GM19193 (cell line): Measurements from ENCODE around the gene TFG.

ENCODE experiments used
- POLR2A ChIP-seq: IDR thresholded peaks from 4 replicates; pipeline ENCODE4 v1.6.1; 2011; ENCODE audit not compliant: insufficient read depth, insufficient read length; ENCODE audit errors: extremely low read depth

The TFG gene

DNA sequence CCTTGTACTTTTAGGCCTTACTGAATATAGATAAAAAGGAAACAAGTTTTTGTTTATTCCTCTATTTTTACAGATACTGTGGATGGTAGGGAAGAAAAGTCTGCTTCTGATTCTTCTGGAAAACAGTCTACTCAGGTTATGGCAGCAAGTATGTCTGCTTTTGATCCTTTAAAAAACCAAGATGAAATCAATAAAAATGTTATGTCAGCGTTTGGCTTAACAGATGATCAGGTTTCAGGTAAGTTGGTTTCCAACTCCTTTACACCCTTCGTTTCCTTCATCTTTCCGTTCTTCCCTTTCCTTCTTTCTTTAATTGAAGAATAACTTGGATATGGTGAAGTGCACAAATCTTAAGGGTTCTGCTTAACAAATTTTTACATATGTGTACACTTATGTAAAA is 23.1 kb downstream of the TFG start:
- TF ChIP-seq POLR2A, result no peak

DNA sequence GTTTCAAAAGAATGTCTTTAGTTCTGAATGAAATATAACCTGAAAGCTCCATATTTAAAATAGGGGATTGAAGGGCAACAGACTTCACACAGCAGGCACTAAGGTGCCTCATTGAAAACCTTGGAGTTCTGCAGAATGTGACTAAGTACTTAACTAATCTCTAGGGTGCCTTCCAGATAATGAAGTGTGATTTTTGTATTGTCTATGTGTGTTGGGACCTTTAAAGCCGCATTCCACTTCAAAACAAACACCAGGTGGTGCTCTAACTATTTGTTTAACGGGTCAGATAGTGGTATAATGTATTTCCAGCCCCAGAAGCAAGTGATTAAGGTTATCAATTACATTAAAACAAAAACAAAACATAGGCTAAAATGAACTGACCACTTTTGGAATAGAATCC is 28.0 kb downstream of the TFG start:
- no peak for TF ChIP-seq POLR2A

- no peak for TF ChIP-seq POLR2A
These were observed 30.9 kb downstream of the TFG start for GRCh38 chr3:100740207-100740606.

DNA sequence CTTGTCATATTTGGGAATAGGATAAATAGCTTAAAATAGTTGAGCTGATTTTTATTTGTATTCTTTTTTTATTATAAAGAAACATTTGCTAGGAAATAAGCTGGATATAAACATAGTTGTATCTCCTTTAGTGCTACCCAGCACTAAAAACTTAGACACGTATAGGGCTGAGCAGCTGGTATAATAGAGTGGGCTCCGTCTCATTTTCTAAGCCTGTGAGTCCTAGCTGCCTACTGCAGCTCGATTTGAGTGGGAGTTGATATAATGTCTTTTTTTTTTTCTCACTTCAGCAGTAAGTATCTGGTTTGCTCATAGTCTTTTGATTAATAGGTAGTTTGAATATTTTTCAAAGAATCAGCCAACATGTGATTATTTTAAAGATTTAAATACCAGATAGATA is 34.2 kb downstream of the TFG start:
- no peak for TF ChIP-seq POLR2A

- TF ChIP-seq POLR2A, result no peak
These were observed 35.4 kb downstream of the TFG start for GRCh38 chr3:100744671-100745070.

- TF ChIP-seq POLR2A, result no peak
These were observed 36.3 kb downstream of the TFG start for GRCh38 chr3:100745617-100746016.

- TF ChIP-seq POLR2A, result no peak
These were observed 36.8 kb downstream of the TFG start for GRCh38 chr3:100746092-100746491.

DNA sequence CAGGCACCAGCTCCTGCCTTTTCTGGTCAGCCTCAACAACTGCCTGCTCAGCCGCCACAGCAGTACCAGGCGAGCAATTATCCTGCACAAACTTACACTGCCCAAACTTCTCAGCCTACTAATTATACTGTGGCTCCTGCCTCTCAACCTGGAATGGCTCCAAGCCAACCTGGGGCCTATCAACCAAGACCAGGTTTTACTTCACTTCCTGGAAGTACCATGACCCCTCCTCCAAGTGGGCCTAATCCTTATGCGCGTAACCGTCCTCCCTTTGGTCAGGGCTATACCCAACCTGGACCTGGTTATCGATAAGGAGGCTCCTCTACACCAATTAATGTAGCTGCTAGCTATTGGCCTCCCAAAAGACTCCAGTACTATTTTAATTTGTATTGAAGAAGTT is 38.9 kb downstream of the TFG start:
- TF ChIP-seq POLR2A, result no peak

- TF ChIP-seq POLR2A, result no peak
These were observed 39.7 kb downstream of the TFG start for GRCh38 chr3:100748967-100749366.

DNA sequence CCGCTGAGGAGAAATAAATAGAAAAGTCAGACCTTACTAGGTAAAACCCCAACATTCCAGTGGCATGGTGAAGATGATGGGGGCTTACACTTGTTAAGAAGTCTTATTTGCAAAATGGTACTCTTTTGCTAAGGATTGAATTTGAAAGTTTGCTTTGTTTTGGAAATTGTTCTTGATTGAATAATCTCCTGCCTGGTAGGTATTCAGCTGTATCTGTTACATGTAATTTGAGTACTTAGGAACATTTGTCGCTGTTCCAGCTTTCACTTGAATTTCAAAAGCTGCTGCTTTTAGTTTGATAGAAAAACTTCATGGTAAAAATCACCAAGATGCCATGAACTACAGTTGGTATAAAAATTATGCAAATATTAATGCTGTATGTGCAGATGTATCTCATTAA is 44.6 kb downstream of the TFG start:
- TF ChIP-seq POLR2A, result no peak

DNA sequence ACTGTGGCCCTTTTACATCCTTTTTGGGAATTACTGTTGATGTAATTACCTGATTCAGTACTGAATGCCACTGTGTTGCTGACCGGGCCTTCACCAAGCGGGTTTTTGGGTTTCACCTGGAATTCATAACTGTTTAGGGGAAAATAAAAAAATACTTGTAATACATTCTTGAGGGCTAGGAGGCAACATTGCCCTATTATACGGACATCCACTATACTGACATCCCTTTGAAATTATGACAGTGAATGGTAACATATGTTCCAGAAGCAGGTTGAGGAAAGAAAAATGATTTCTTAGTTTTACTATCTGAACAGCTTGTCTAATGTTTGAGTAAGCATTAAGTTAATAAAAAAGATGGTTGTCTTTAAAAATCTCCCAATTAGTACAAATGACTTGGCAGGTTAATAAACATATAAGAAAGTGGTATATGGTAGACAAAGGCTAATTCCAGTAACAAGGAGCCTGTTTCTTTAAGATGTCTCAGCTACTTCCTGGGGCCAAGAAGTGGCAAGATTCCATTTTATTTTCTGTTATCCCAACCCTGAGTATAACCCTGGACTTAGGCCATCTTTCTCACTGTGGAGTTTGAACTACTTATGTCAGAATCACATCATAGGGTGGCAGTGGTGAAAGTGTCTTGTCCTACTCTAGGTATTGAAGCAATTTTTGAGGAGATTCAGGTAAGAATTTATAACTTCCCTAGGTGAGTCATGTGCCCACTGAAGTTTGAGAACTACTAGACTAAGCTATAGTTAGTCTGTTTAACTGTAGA is 45.5 kb downstream of the TFG start:
- no peak for TF ChIP-seq POLR2A

- TF ChIP-seq POLR2A, result no peak
These were observed 47.1 kb downstream of the TFG start for GRCh38 chr3:100756441-100756840.

GRCh38 chr3:100759159-100759558 is 49.9 kb downstream of the TFG start:
- no peak for TF ChIP-seq POLR2A

DNA sequence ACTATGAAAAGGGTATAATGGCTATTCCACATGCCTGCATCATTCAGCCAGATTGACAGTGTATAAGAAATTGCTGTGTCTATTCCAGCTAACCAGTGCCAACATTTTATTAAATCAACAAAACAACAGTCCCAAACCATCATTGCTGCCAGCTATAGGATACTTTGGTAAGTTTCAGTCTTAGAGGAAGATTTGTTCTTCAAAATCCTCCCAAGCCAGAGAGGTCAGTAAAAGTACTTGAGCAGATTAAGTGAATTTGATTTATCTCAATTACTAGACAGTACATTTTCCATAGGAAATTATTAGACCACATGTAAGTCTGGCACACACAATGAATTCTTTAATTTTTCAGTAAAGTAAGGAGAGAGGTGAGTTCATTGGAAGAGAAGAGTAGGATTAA is 50.7 kb downstream of the TFG start:
- no peak for TF ChIP-seq POLR2A

- TF ChIP-seq POLR2A, result no peak
These were observed 51.1 kb downstream of the TFG start for GRCh38 chr3:100760377-100760776.

- no peak for TF ChIP-seq POLR2A
These were observed 52.1 kb downstream of the TFG start for GRCh38 chr3:100761211-100761942.
